SK-N-SH (cell line): ENCODE data around the gene DTX3L. TPM values are rescaled to one million over a fixed set of nuclear protein-coding genes. Genes with fewer than 3 reads are reported as not detected.

Experiments
- CTCF ChIA-PET: fragments of 300-600, 350-600 bp; formaldehyde crosslinking; extraction: SDS; loops from one replicate; lab custom pipeline; 2021; lab: Yijun Ruan, JAX
- POLR2A ChIA-PET: fragments of 350-600 bp; sonication (Branson Sonifier 250); formaldehyde crosslinking; extraction: SDS; loops from one replicate; lab custom pipeline; 2020; ENCODE audit warnings: antibody characterized with exemption, inconsistent platforms; lab: Yijun Ruan, JAX
- DNase-seq: peaks from one replicate; pipeline ENCODE4 v3.0.0; 2012
- H2AFZ ChIP-seq: fragments of 200-600 bp; sonication (generic); 2 replicates; pipeline ENCODE4 v1.8.1; 2016; ENCODE audit warnings: antibody characterized with exemption, mild to moderate bottlenecking, low read depth
- H3F3A ChIP-seq: fragments of 200-600 bp; sonication (generic); replicated peaks from 2 replicates; pipeline ENCODE3; 2016; ENCODE audit warnings: antibody characterized with exemption, mild to moderate bottlenecking; ENCODE audit not compliant: insufficient read depth
- H3K27ac ChIP-seq, 2 experiments: fragments of 200-500 bp in 1 of 2; fragments of 200-600 bp in 1 of 2; sonication (Bioruptor generic) in 1 of 2; sonication (generic), shearing (Covaris generic) in 1 of 2; 2 replicates each; pipeline versions ENCODE4 v1.5.1 to v1.6.1; 2014 to 2016; ENCODE audit warnings: low read depth in 2 of 2, inconsistent platforms in 1 of 2, low read length in 1 of 2, mild to moderate bottlenecking in 1 of 2, mixed read lengths in 1 of 2
- H3K27me3 ChIP-seq: fragments of 200-600 bp; sonication (generic), shearing (Covaris generic); 2 replicates; pipeline ENCODE4 v1.6.1; 2016; ENCODE audit warnings: mixed run types; ENCODE audit not compliant: insufficient read depth
- H3K36me3 ChIP-seq, 2 experiments: fragments of 200-500 bp in 1 of 2; fragments of 200-600 bp in 1 of 2; sonication (Bioruptor generic) in 1 of 2; sonication (generic) in 1 of 2; replicated peaks in 1 of 2; 2 replicates each; pipeline versions ENCODE3 to v1.5.1; 2014 to 2016; ENCODE audit warnings: low read length in 1 of 2, mild to moderate bottlenecking in 1 of 2; ENCODE audit not compliant: insufficient read depth in 2 of 2, control insufficient read depth in 1 of 2
- H3K4me1 ChIP-seq, 2 experiments: fragments of 200-500 bp in 1 of 2; fragments of 200-600 bp in 1 of 2; sonication (Bioruptor generic) in 1 of 2; sonication (generic), shearing (Covaris generic) in 1 of 2; 2 replicates each; pipeline versions ENCODE4 v1.5.1 to v1.6.1; 2014 to 2016; ENCODE audit warnings: low read depth in 1 of 2, low read length in 1 of 2, mixed run types in 1 of 2; ENCODE audit not compliant: insufficient read depth in 2 of 2, control insufficient read depth in 1 of 2
- H3K4me2 ChIP-seq: fragments of 200-600 bp; sonication (generic), shearing (Covaris generic); 2 replicates; pipeline ENCODE4 v1.6.1; 2017; ENCODE audit warnings: mixed run types
- H3K4me3 ChIP-seq, 2 experiments: fragments of 200-500 bp in 1 of 2; fragments of 200-600 bp in 1 of 2; sonication (Bioruptor generic) in 1 of 2; sonication (generic), shearing (Covaris generic) in 1 of 2; 2 replicates each; pipeline versions ENCODE4 v1.5.1 to v1.8.1; 2014 to 2016; ENCODE audit warnings: low read depth in 2 of 2, inconsistent platforms in 1 of 2, low read length in 1 of 2, mild to moderate bottlenecking in 1 of 2, mixed read lengths in 1 of 2, moderate library complexity in 1 of 2
- H3K79me2 ChIP-seq: fragments of 200-600 bp; sonication (generic); 2 replicates; pipeline ENCODE4 v1.8.1; 2017; ENCODE audit warnings: mild to moderate bottlenecking; ENCODE audit not compliant: insufficient read depth
- H3K9ac ChIP-seq: fragments of 200-600 bp; sonication (generic); 2 replicates; pipeline ENCODE4 v1.6.1; 2017; ENCODE audit warnings: mixed run types
- H3K9me2 ChIP-seq: fragments of 200-600 bp; sonication (generic); 2 replicates; pipeline ENCODE4 v1.6.1; 2017; ENCODE audit warnings: mixed run types
- H3K9me3 ChIP-seq: fragments of 200-600 bp; sonication (generic); 2 replicates; pipeline ENCODE4 v1.6.1; 2017; ENCODE audit warnings: mixed run types, mild to moderate bottlenecking, moderate library complexity
- H4K20me1 ChIP-seq: fragments of 200-600 bp; sonication (generic); 2 replicates; pipeline ENCODE4 v1.6.1; 2017; ENCODE audit warnings: mild to moderate bottlenecking, mixed run types; ENCODE audit not compliant: insufficient read depth
- CHD2 ChIP-seq: fragments of 150-350 bp; IDR thresholded peaks from 2 replicates; pipeline ENCODE4 v1.6.1; 2018; ENCODE audit warnings: low read length; ENCODE audit not compliant: partially characterized antibody
- ELF1 ChIP-seq: IDR thresholded peaks from 2 replicates; pipeline ENCODE4 v1.4.0; 2012
- FOSL2 ChIP-seq: IDR thresholded peaks from 2 replicates; pipeline ENCODE4 v1.4.0; 2012; ENCODE audit warnings: low read depth, mild to moderate bottlenecking, moderate library complexity, borderline replicate concordance
- FOXJ3 ChIP-seq: sonication (generic); formaldehyde crosslinking; IDR thresholded peaks from 2 replicates; pipeline ENCODE4 v1.5.1; 2020; ENCODE audit warnings: mild to moderate bottlenecking, missing genetic modification reagents
- NRF1 ChIP-seq: IDR thresholded peaks from 2 replicates; pipeline ENCODE4 v1.6.1; 2012; ENCODE audit warnings: low read depth, mild to moderate bottlenecking, low read length
- PBX3 ChIP-seq: IDR thresholded peaks from 2 replicates; pipeline ENCODE4; 2012
- RFX5 ChIP-seq: IDR thresholded peaks from 2 replicates; pipeline ENCODE4 v1.6.1; 2012; ENCODE audit warnings: mild to moderate bottlenecking, improper control_type of control experiment, low read length
- SMC3 ChIP-seq: IDR thresholded peaks from 2 replicates; pipeline ENCODE4 v1.6.1; 2012; ENCODE audit warnings: low read depth, low read length, improper control_type of control experiment
- TAF1 ChIP-seq: IDR thresholded peaks from 2 replicates; pipeline ENCODE4 v1.6.1; 2012; ENCODE audit warnings: low read depth, mild to moderate bottlenecking, low read length, moderate library complexity, borderline replicate concordance
- TCF12 ChIP-seq: IDR thresholded peaks from 2 replicates; pipeline ENCODE4 v1.4.0; 2012
- USF1 ChIP-seq: IDR thresholded peaks from 2 replicates; pipeline ENCODE4 v1.4.0; 2012; ENCODE audit warnings: low read depth, borderline replicate concordance
- WGBS: methylation state at CpG from one replicate; pipeline ENCODE4 v1.1.6; 2017; ENCODE audit warnings: low lambda C conversion rate; 5-methylcytosine and 5-hydroxymethylcytosine counted together
- polyA plus RNA-seq, 3 experiments: library from polyadenylated mRNA; depleted of rRNA; stranded (reverse); fragments of >200 nt; gene quantifications; 2 replicates each; pipeline ENCODE4 v1.2.3, GENCODE V29; 2012
- TF ChIP-seq, protein P1 (sequence below): fragments of 200-600 bp; sonication (generic); IDR thresholded peaks from 2 replicates; pipeline ENCODE4 v1.6.1; 2017; ENCODE audit warnings: antibody characterized with exemption, mild to moderate bottlenecking, moderate library complexity
- TF ChIP-seq, protein P2 (sequence below): fragments of 150-350 bp; IDR thresholded peaks from 2 replicates; pipeline ENCODE4 v1.6.1; 2017; ENCODE audit warnings: antibody characterized with exemption, low read length, low read depth, borderline replicate concordance

Gene DTX3L
- polyA plus RNA-seq, 1 of the 3 experiments (the other 2 are of a cell fraction): 2.7 TPM

DNA sequence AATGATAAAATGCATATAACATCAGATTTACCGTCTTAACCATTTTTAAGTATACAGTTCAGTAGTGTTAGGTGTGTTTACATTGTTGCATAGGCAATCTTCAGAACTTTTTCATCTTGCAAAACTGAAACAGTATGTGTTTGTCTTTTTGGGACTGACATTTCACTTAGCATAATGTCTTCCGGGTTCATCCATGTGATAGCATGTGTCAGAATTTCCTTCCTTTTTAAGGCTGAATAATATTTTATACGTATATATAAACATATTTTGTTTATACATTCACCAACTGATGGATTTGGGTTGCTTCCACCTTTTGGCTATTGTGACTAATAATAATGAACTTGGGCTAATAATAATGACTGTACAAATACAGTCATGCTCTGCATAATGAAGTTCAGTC is 16.3 kb downstream of the DTX3L start (continued):
- TF ChIP-seq, protein P1, sequence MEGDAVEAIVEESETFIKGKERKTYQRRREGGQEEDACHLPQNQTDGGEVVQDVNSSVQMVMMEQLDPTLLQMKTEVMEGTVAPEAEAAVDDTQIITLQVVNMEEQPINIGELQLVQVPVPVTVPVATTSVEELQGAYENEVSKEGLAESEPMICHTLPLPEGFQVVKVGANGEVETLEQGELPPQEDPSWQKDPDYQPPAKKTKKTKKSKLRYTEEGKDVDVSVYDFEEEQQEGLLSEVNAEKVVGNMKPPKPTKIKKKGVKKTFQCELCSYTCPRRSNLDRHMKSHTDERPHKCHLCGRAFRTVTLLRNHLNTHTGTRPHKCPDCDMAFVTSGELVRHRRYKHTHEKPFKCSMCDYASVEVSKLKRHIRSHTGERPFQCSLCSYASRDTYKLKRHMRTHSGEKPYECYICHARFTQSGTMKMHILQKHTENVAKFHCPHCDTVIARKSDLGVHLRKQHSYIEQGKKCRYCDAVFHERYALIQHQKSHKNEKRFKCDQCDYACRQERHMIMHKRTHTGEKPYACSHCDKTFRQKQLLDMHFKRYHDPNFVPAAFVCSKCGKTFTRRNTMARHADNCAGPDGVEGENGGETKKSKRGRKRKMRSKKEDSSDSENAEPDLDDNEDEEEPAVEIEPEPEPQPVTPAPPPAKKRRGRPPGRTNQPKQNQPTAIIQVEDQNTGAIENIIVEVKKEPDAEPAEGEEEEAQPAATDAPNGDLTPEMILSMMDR: no peak

GRCh38 chr3:122581622-122582021 is 17.5 kb downstream of the DTX3L start:
- TF ChIP-seq PBX3: no peak
- no peak for TF ChIP-seq FOSL2
- no peak for TF ChIP-seq FOXJ3 (CRISPR knock-in tag)
- no peak for TF ChIP-seq TAF1
- TF ChIP-seq ELF1: no peak
- no peak for TF ChIP-seq RFX5
- no peak for TF ChIP-seq CHD2
- no peak for TF ChIP-seq USF1
- TF ChIP-seq, protein P2, sequence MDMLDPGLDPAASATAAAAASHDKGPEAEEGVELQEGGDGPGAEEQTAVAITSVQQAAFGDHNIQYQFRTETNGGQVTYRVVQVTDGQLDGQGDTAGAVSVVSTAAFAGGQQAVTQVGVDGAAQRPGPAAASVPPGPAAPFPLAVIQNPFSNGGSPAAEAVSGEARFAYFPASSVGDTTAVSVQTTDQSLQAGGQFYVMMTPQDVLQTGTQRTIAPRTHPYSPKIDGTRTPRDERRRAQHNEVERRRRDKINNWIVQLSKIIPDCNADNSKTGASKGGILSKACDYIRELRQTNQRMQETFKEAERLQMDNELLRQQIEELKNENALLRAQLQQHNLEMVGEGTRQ: no peak
- no peak for TF ChIP-seq SMC3
- no peak for TF ChIP-seq NRF1
- TF ChIP-seq TCF12: no peak
- TF ChIP-seq, all 33 proteins: peak for 0
- H3K27ac ChIP-seq: no peak overlapping the region
- POLR2A ChIA-PET: no interaction called here
- peaks cover 15% of the 10 kb centered on the region; the same call in 1 of the 2 replicates for H3K9me3 ChIP-seq
- no peaks in the 10 kb centered on the region for H3K9me2 ChIP-seq
- no peaks in the 10 kb centered on the region for H3K79me2 ChIP-seq
- no peak overlapping the region for H3K4me3 ChIP-seq
- H3K4me2 ChIP-seq: no peak overlapping the region
- H3K9ac ChIP-seq: no peak overlapping the region
- no peak overlapping the region for H2AFZ ChIP-seq
- H3K27me3 ChIP-seq: no peaks in the 10 kb centered on the region
- H3F3A ChIP-seq: no peaks in the 10 kb centered on the region
- no peak for DNase-seq
- CTCF ChIA-PET: no interaction called here
- no peaks in the 10 kb centered on the region for H4K20me1 ChIP-seq
- 85% methylated on average over 2 of the region's 2 CpGs for WGBS
- no peaks in the 10 kb centered on the region for H3K36me3 ChIP-seq
- no peaks in the 10 kb centered on the region for H3K4me1 ChIP-seq
